22Rv1 (cell line): ENCODE measurements around the gene MRPS16.

Experiments
- CTCF ChIP-seq: fragments of 450-650 bp; IDR thresholded peaks from 2 replicates; pipeline ENCODE4 v1.5.1; 2017; ENCODE audit warnings: mild to moderate bottlenecking
- ZFX ChIP-seq: fragments of 450-650 bp; IDR thresholded peaks from 2 replicates; pipeline ENCODE4 v1.6.1; 2017; ENCODE audit warnings: antibody characterized with exemption, borderline replicate concordance

- TF ChIP-seq CTCF (no peak), ZFX (no peak)
These were observed 580 bp downstream of the MRPS16 start for GRCh38 chr10:73251683-73252444.
